ENCODE data around the gene TLE4. TPM values are rescaled to one million over a fixed set of nuclear protein-coding genes. Genes with fewer than 3 reads are reported as not detected.

TLE4 gene
- total RNA-seq, 1 experiment from 2014 or later = 16.1 TPM

DNA sequence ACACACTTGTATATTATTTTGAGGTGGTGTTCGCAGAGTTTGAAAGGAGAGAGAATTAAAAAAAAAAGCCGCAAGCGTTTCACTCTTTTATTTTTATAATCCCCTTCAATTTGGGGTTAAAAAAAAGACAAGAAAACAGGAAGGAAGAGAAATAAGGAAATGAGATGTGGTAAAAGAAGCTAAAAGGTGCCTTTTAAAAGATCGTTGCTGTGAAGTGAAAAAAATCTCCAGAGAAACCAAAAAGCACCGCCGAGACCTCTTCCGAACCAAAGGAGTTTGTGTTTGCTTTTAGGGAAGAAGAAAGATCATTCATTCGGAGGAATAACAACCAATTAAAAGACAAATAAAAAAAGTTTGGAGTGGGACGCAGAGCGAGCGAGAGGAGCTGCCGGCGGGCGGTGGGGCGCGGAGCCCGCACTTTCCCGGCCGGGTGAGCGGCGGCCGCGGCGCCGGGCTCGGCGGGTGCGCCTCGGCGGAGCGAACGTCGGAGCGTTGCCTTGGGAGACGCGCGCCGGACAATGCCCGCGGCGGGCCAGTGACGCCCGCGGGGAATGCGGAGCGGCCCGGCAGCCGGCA, 355 bp downstream of the TLE4 start:
- DNase-seq (ENCODE audit: low spot score) = no peak

DNA sequence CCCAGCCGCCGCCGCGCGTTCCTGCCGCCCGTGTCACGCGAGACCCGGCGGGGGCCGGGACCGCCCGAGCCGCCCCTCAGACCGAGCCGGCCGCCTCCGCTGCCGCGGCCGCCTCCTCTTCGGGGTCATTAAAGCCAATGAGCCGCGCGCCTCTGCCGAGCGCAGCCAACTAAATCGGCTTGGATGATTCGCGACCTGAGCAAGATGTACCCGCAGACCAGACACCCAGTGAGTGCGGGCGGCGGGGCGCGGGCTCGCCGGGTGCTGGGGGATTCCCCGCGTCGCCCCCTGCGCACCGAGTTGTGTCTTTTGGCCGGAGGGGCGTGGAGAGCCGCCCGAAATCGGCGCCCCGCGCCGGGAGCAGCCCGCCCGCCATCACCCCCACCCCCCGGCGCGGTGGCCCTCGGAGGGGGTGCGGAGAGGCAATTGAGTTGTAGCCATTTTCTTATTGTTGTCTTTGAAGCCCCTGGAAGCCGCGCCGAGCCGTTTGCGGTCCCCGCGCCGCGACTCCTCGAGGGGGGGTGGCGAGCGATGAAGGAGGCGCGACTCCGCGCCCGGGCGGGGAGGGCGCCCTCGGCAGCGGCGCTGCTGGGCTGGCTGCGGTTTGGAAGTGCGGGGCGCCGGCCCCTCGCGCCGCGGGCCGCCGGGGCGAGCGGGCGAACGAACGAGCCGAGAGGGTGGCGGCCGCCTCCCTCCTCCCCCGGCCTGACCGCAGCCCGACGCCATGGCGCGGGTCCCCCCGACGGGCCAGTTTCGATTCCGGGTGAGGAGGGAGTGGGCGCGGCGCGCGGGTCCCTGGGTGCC, 1.0 kb downstream of the TLE4 start:
- no peak for DNase-seq (ENCODE audit: low spot score)

DNA sequence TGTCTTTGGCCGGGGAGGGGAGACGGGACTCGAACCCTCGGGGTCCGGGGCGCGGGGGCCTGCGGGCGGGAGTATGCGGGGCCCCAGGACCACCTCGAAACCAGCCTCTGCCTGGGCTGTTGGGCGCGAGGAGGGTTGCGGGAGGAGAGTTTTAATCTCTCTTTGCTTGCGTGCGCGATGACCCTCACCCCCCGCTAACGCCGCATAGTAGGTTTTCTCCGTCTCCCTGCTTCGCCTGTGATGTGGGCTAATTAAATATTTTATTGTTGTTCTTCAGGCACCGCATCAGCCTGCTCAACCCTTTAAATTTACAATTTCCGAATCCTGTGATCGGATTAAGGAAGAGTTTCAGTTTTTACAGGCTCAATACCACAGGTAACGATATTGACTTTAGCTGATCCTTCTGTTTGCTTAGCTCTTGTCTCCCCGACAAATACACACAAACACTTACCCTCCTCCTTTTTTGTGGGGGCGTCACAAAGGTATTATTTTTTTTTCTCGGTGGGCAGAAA, 1.7 kb downstream of the TLE4 start:
- peak; percentile 80 for DNase-seq (ENCODE audit: low spot score)

DNA sequence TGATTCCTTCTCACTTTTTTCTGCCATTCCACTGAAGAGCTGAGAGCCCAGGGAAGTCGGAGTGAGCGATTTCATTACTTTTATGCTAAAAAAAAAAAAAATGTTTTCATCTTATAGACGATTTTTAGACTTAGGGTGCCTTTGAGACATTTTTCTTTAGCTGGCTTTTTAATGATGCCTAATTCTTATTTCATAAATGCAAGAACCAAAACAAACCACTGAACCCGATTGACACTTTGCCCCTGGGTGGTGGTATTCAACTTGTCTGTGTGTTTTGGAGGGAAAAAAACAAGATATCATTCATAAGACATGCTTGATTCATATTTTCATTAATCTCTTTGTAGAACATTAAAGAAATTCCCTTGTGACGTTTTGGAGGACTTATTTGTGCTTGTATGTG, 2.4 kb downstream of the TLE4 start:
- no peak for DNase-seq (ENCODE audit: low spot score)

DNA sequence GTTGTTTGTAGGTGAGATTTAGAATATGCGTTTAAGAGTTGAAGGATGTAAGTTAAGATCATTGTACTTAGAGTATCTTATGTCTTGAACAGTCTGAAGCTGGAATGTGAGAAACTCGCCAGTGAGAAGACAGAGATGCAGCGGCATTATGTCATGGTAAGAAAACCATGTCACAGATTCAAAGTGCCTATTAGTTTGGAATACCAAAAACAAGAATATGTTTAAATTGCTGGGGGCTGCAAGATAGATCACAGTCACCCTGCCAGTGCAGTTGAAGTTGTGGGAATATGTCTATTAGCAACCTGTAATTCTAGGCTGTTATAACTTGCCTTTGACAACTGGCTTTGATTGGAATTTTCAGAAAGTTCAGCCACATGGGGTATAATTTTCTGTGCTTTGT, 3.0 kb downstream of the TLE4 start:
- no peak for DNase-seq (ENCODE audit: low spot score)

DNA sequence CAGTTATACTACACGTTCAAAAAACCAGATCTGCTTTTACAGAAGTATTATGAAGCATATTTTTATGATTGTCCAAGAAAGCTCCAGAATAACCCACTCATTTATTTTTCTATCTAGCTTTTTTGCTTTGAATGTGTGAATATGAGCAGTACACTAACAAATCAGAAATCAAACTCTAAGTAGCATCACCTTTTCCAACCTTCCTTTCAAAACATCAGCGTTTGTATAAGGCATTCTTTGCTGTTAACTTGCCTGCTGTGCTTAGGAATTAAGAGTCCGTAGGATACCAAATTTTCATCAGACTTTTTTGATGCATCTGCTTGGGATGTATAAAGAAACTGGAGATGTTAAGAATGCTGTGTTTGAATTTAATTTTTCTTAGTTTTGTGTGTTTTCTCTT, 3.8 kb downstream of the TLE4 start:
- DNase-seq (ENCODE audit: low spot score) = no peak

DNA sequence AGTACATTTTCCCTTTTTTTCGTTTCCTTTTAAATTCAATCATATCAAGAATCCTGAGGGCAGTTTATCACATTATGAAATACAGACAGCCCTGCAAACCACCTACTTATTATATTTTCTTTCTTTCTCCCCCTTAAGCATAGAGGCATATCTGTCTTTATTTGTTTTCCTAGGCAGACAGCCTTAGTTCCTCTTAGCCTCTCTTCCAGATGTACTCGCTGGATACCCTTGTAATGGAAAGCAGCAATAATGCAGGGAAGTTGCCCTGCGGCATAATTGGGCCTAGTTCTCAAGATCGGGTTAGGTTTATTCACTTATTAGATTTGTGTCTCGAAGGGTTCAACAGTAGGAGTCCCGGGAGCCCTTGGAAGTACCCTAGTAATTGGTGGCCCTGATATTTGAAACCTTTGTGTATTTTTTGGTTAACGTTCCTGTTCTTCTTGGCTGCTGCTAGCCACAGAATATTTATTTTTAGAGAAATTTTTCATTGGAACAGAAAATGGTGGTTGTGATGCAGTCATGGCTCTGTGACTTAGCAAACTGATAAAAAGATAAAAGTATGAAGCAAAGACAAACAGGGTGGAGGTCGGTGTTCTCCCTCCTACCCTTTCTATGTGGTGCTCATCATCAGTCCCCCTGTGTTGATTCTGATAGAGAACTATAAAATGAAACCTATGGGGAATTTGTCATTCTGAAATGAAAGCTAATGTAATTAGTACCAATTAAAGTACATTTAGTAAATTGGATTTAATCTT, 6.4 kb downstream of the TLE4 start:
- no peak for DNase-seq (ENCODE audit: low spot score)

DNA sequence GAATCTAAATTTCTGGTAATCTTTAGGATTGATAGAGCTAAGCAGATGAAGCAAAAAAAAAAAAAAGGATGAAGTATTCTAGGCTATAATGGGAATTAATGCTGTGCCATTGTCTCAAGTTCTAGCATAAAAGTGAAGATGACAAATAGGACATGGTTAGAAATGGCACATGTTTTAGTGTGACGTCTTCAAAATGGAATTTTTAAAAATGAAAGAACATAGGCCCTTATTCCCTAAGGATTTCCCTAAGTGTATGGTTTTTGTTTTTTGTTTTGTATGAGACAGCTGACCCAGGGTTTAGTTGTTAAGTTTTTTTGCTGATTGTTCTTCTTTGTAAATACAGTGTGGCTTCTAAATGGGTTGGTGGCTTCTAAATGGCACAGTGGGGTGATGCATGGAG, 7.1 kb downstream of the TLE4 start:
- DNase-seq (ENCODE audit: low spot score) = no peak

DNA sequence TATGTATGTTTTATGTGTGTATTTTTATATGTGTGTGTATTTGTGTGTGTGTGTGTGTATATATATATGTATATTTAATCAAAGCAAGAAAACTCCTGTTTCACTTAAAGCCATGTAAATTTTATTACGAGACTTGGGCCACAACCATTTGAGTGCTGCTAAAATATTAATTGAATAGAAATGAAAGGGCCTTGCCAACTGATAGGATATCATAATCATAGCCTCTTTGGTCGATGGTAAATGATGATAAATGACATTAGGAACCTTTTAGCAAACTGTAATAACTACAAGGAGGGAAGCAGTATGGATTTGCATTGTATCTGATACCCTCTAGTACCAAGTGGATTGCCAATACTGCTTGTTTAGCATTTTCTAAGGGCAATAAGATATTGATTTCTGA, 7.9 kb downstream of the TLE4 start:
- DNase-seq (ENCODE audit: low spot score) = no peak

DNA sequence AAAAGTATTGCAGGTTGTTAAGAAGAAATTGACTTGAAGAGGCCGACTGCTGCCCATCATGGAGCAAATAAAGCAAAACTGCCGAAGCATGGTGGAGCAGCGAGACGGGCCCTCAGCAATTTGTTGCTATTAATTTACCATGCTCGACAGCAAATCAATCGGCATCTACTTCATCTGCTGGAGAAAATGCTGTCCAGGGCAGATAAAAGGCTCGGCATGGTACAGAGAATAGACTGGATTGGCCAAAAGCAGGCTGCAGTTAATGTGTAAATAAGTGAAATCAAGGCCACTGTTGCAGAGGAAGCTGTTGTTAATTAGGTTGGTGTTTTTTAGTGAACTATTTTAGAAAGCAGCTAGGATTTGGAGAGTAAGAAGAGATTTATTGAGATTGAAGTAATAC, 8.3 kb downstream of the TLE4 start:
- DNase-seq (ENCODE audit: low spot score) = no peak

DNA sequence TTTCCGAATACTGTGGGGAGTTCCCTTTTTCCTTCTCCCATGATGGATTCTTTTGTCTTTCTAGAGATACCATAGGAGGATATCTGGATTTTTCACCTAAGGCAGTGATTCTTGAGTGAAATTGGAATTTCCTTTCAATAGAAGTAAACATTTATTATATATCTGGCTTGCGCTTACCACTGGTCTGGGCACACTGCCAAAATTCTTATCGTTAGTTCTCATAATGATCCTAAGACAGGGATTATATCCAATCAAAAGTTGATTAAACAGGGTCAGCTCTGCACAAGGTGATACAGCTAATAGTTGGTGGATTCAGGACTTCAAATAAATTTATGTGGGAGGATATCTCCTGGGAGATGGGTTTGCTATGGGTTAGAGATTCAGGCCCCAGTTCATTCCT, 9.6 kb downstream of the TLE4 start:
- peak; percentile 62 for DNase-seq (ENCODE audit: low spot score)

DNA sequence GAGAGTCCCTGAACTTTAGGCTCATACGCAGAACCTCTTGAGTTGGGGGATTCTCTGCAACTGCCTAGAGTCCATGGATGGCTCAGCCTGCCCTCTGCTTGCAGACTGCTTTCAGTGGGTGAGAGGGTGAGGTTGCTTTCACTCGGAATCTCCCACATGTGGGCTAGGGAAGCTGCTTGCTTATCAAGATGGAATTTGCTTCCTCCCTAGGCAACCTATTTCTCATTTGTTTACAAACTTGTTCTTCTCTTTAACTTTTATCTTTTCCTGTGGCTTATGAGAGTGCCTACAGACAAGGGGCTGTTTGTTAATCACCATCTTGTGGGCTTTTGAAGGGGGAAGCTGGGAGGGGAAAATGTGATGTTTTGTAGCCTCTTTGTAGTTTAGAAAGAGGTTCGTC, 10.0 kb downstream of the TLE4 start:
- DNase-seq (ENCODE audit: low spot score) = peak; percentile 57

DNA sequence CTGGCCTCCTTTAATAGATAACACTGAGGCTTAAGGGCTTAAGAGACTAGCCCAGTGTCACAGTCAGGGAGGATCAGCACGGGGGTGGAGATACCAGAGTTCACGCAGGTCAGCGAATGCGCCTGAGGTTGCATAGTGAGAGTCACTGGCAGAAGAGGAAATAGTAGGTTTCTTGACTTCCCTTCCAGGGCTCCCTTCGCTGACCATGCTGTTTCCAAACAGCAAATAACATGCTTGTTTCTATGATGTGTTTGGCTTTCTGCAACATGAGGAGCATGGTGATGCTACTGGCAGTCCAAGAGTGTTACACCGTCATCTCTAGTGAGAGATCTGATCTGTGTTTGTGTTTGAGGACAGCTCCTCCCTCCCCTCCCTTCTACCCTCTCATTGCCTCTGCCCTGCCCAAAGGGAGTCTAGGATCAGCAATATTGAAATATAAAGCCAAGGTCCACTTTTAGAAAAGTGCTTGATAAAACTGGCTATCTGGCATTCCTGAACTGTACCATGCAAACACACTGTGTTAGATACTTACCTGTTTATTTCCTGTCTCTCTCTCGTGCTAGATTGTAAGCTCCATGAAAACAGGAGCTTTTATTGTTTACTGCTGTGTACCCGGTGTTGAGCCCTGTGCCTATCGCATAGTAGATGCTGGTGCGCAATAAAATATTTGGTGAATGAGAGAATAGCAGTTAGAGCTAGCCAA, 12.3 kb downstream of the TLE4 start:
- DNase-seq (ENCODE audit: low spot score) = no peak

DNA sequence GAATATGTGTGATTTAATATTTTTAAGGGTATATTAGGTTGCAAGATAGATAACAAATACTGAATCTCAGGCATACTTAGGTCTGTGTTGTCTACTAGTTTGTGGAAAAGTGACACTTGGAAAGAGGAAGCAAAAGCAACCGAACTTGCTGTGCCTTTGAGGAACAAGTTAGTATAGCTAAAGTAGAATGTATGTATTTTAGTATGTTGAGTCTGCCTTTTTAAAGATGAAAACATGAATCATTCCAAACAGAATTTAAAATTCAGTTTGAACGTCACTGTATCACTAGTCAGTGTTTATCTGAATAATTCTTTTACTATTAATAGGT, 12.9 kb downstream of the TLE4 start:
- DNase-seq (ENCODE audit: low spot score) = no peak

DNA sequence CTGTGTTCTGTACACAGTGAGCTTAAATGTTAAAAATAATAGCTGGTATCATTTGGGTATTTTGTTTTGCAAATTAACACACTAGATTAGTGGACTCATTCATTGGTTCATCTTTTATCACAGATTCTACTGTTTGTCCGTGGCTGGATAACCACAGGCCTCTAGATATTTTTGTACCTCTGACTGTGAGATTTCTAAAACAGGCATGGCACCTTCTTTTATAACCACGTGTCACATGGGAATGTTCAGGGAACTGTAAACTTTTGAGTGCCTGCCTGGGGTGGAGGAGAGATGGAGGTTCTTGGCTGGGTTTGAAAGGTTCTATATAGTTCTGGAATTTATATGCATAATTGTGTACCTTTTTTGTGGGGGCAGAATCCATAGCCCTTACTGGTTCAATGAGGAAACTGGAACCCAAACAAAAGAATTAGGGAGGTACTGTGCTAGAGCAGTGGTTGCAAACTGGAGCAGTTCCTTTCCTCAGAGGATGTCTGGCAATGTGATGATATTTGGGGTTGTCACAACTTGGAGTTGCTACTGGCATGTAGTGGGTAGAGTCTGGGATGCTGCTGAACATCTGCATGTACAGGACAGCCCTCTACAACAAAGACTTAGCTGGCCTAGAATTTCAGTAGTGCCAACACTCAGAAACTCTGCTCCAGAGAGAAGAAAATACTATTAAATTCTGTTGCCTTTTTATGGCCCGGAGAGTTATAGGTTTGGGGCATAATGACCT, 16.9 kb downstream of the TLE4 start:
- no peak for DNase-seq (ENCODE audit: low spot score)

DNA sequence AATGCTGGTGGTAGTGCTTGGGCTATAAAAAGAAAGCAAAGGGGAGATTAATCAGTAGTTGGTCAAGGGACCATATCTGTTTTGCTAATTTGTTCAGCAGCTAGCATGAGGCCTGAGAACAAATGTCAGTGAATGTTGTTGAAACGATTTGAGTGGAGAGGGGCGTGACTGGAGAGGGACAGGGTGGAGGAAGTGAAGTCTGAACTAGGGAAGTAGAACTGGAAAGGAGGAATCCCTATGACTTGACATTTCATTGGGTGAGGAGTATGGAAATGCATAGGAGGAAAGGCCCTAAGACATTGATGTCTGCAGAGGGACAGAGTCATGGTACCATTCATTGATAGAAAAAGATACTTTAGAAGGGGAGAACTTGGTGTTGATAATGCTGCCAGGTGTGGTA, 19.7 kb downstream of the TLE4 start:
- no peak for DNase-seq (ENCODE audit: low spot score)

DNA sequence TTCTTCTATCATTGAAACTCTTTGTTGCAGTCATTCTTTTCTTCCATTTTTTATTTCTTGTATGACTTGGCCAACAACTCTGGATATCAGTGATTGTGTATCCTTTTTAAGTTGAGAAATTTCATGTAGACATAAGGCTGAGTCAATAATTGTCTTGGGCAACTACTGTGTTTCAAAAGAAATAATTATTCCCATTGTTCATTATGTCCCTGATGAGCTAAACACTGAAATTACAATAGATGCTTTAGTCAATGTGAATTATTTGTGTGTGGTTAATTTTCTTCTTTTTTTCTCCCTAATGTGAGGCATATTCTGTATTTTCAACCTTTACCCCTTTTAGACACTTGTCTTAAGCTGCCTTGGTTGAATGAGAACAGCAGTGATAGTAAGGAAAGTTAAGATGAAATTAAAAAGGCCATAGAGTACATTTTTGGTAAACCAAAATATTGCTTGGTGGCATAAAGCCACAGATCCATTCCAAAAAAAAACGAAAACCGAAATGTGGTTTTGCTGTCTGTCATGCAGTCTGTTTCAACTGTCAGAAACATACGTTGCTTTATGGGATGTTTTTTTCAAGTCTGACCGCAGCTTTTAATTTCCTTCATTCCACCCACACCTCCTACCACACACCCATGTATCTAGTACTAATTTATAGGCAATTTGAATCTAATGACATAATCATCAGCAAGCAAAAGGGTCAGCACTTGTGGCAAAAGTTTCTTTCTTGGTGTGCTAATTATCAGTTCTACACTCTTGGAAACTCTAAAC, 21.1 kb downstream of the TLE4 start:
- DNase-seq (ENCODE audit: low spot score) = no peak

DNA sequence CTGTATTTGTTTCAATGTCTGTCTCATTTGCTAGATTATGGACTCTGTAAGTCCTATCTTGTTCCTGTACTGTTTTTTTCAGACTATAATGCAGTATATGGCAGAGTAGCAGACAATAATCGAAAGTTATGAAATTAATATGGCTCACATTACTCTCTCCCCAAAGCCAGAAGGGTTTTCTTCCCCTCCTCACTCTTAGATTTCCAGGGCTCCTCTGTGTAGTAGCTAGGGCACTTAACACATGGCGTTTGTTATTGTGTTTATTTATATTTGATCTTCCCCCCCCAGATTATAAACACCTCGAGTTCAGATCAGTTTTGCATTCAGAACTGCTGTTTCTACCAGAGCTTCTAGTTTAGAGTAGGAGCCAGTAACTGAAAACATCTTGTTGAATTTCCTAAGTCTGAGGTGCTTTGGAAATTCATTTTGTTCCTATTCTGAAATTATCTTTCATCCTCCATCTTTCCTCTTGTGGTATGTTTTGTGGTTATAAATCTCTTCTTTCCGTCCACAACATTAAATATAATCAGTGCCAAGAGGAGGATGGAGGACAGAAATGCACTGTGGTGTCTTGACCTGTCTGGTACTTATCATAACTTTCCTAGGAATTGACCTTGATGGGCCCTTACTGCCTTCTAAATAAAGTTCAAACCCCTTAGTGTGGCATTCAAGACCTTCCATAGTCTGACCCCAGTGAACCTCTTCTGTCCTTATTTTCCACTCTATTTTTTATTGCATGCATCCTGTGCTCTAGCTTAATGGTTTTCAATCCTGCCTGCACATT, 27.0 kb downstream of the TLE4 start:
- no peak for DNase-seq (ENCODE audit: low spot score)

DNA sequence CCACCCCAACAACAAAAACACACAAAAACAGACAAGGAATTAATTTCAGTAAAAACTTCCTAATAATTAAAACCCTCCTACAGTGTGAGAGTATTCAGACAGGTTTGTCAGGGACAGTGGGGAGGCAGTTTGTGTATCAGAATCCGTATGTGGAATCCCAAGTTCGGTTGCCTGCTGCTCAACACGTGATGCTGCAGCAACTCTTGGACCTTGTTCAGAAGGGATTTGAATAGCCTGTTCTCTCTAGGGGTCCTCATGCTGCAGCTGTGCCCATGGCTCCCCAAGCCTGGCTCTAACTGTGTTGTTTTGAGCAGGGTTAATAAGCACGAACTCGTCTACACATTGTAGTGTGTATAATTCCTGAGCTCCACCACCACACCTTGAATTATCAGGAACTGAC, 28.7 kb downstream of the TLE4 start:
- no peak for DNase-seq (ENCODE audit: low spot score)
